PFSK-1 (cell line): ENCODE results near the gene ASB10.

ENCODE experiments used
- FOXP2 ChIP-seq: optimal IDR thresholded peaks from 2 replicates; pipeline ENCODE3; 2011; ENCODE audit warnings: borderline replicate concordance, control low read depth, inconsistent platforms; ENCODE audit not compliant: insufficient read depth; ENCODE audit errors: extremely low read length, extremely low read depth
- POLR2AphosphoS5 ChIP-seq: IDR thresholded peaks from 2 replicates; pipeline ENCODE4 v1.6.1; 2012; ENCODE audit warnings: low read depth, mild to moderate bottlenecking, control low read depth, low read length, moderate library complexity
- SIN3A ChIP-seq: IDR thresholded peaks from 2 replicates; pipeline ENCODE4 v1.6.1; 2012; ENCODE audit warnings: mild to moderate bottlenecking, low read length, moderate library complexity, borderline replicate concordance; ENCODE audit not compliant: insufficient read depth
- TAF1 ChIP-seq: IDR thresholded peaks from 2 replicates; pipeline ENCODE4 v1.6.1; 2012; ENCODE audit warnings: low read length, control low read depth, borderline replicate concordance; ENCODE audit not compliant: insufficient read depth
- TF ChIP-seq, protein P1 (sequence below), 2 experiments: IDR thresholded peaks; 2 replicates each; pipeline versions ENCODE4 v1.6.1 to v1.8.0; 2011 to 2012; ENCODE audit warnings: low read depth in 2 of 2, low read length in 2 of 2, control low read depth in 1 of 2, inconsistent platforms in 1 of 2, mild to moderate bottlenecking in 1 of 2, moderate library complexity in 1 of 2; ENCODE audit not compliant: insufficient read depth in 1 of 2

ASB10 gene

DNA sequence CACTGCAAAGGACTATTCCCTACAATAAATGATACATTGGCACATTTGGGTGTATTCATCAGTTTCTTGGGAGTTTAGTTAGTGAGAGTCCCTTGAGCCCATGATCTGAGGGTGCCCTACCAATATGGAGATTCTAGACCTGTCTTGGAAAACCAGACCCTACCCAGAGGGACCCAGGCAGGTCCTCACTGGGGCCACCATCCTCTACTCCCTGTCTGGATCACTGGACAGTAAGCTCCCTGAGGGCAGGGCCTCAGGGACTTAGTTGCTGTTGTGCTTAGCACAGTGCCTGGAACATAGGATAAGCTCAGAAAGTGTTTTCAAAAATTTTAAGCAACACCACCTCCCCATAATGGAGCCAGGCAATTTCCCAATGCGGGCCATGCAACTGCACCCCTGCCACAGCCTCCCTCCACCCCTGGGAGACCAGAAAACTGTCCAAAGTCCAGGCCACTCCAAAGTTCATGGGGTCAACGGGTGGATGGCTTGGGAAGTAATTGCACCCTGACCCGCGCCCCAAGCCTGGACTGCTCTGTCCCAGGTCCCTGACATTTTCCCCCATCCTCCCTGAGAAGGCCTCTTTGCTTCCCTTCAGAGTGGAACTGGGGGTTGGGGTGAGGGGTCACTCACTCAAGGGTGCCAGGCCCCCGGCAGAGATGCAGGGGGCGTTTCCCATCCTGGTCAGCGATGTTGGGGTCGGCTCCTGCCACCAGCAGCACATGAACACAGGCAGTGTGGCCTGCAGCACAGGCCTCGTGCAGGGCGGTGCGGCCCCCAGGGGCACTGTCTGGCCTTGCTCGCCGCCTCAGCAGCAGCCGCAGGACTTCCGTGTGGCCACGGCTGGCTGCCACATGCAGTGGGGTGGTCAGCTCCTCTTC, 1.0 kb downstream of the ASB10 start:
- TF ChIP-seq TAF1 (no peak), FOXP2 (no peak), SIN3A (no peak), POLR2AphosphoS5 (no peak)
- TF ChIP-seq, protein P1, sequence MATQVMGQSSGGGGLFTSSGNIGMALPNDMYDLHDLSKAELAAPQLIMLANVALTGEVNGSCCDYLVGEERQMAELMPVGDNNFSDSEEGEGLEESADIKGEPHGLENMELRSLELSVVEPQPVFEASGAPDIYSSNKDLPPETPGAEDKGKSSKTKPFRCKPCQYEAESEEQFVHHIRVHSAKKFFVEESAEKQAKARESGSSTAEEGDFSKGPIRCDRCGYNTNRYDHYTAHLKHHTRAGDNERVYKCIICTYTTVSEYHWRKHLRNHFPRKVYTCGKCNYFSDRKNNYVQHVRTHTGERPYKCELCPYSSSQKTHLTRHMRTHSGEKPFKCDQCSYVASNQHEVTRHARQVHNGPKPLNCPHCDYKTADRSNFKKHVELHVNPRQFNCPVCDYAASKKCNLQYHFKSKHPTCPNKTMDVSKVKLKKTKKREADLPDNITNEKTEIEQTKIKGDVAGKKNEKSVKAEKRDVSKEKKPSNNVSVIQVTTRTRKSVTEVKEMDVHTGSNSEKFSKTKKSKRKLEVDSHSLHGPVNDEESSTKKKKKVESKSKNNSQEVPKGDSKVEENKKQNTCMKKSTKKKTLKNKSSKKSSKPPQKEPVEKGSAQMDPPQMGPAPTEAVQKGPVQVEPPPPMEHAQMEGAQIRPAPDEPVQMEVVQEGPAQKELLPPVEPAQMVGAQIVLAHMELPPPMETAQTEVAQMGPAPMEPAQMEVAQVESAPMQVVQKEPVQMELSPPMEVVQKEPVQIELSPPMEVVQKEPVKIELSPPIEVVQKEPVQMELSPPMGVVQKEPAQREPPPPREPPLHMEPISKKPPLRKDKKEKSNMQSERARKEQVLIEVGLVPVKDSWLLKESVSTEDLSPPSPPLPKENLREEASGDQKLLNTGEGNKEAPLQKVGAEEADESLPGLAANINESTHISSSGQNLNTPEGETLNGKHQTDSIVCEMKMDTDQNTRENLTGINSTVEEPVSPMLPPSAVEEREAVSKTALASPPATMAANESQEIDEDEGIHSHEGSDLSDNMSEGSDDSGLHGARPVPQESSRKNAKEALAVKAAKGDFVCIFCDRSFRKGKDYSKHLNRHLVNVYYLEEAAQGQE (IDR thresholded peaks at IDR 0.05; ENCODE audit: insufficient read depth in 1 of 2, low read depth in 2 of 2, low read length in 2 of 2) = no peak

GRCh38 chr7:151181011-151181431, 6.0 kb downstream of the ASB10 start:
- TF ChIP-seq FOXP2 = no peak
- no peak for TF ChIP-seq TAF1
- no peak for TF ChIP-seq POLR2AphosphoS5
- TF ChIP-seq SIN3A = no peak
- TF ChIP-seq, protein P1 (IDR thresholded peaks at IDR 0.05; ENCODE audit: insufficient read depth in 1 of 2, low read depth in 2 of 2, low read length in 2 of 2) = no peak

GRCh38 chr7:151179946-151180345, 7.1 kb downstream of the ASB10 start:
- TF ChIP-seq TAF1 (no peak), FOXP2 (no peak), POLR2AphosphoS5 (no peak), SIN3A (no peak)
- TF ChIP-seq, protein P1 (IDR thresholded peaks at IDR 0.05; ENCODE audit: insufficient read depth in 1 of 2, low read depth in 2 of 2, low read length in 2 of 2) = no peak

DNA sequence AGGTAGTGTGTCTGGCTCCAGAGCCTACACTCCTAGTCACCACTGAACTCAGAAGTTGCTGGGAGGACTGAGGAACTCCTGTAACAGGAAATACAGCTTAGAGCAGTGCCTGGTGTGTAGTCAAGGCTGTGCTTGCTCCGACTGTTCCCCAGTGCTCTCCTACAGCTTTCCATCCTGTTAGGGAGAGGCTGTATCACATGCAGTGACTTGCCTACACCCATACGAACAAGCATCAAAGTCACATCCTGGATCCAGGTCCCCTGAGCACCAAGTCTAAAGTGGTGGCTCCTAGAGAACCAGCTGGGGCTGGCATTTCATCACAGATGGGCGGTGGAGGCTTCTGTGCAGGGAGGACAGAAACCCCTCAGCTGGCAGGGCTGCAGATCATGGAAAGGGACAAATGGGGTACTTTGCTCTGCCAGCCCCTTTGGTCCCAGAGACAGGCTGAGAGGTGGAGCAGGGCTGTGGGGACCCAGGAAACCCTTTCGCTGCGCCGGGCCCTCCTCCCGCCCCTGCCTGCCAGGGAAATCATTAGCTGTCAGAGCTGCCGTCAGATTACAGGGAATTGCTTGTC, 7.7 kb downstream of the ASB10 start:
- TF ChIP-seq FOXP2 = no peak
- TF ChIP-seq, protein P1 (IDR thresholded peaks at IDR 0.05; ENCODE audit: insufficient read depth in 1 of 2, low read depth in 2 of 2, low read length in 2 of 2) = no peak
- no peak for TF ChIP-seq TAF1
- TF ChIP-seq SIN3A = no peak
- no peak for TF ChIP-seq POLR2AphosphoS5
